Measurements from ENCODE around the gene C20orf204. TPM values are rescaled to one million over a fixed set of nuclear protein-coding genes. Genes with fewer than 3 reads are reported as not detected.

C20orf204 gene
- total and polyA plus RNA-seq, 12 donors, result 0.11 to 0.88 (median 0.45) TPM

DNA sequence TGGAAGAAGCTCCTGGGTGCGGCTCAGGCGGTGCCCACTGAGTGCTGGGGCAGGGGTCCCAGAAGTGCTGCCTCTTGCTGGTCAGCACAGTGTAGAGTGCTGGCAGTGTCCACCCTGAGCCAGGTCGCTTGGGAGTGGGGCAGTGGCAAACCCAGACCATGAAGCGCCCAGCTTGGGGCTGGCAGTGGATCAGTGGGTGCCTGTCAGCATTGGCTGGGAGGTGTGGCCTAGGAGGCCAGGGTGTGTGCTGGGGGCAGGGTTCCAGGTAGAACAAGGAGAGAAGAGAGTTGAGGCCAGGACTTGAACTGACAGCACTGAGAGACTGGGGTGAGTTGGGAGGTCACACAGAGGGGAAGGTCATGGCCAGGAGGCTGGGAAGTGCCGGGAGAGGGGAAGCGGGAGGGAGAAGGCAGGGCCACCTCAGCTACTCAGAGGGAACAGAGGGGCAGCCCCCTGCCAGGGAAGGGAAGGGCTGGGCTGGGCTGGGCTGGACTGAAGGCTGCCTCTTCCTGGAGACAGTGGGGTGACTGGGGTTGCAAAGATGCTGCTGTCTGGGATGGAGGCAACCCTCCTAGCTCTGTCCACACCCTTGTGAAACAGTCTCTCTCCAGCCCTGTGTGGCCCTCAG is 31.1 kb downstream of the C20orf204 start:
- peaks cover 0 to 22% (median 0%) of the 10 kb centered on the region in 9 donors for H3K36me3 ChIP-seq
- no peak overlapping the region for H3K4me3 ChIP-seq
- no peak for DNase-seq
- H3K4me1 ChIP-seq, result peaks cover 5 to 45% (median 24%) of the 10 kb centered on the region in 9 donors
- no peak for ATAC-seq
- TF ChIP-seq, protein P1, sequence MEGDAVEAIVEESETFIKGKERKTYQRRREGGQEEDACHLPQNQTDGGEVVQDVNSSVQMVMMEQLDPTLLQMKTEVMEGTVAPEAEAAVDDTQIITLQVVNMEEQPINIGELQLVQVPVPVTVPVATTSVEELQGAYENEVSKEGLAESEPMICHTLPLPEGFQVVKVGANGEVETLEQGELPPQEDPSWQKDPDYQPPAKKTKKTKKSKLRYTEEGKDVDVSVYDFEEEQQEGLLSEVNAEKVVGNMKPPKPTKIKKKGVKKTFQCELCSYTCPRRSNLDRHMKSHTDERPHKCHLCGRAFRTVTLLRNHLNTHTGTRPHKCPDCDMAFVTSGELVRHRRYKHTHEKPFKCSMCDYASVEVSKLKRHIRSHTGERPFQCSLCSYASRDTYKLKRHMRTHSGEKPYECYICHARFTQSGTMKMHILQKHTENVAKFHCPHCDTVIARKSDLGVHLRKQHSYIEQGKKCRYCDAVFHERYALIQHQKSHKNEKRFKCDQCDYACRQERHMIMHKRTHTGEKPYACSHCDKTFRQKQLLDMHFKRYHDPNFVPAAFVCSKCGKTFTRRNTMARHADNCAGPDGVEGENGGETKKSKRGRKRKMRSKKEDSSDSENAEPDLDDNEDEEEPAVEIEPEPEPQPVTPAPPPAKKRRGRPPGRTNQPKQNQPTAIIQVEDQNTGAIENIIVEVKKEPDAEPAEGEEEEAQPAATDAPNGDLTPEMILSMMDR (IDR thresholded peaks at IDR 0.05), result no peak
- H3K9me3 ChIP-seq, result no peaks in the 10 kb centered on the region
- H3K27me3 ChIP-seq, result no peaks in the 10 kb centered on the region
- intact Hi-C loops (cut with DNase I), result loop anchor here in 1 of 10 donors (5.0 kb wide), 1 partner anchor 85 kb away; the partner anchor contains the start of gene PRPF6
- 71 to 77% methylated on average over 6 of the region's 6 CpGs for WGBS, 2 donors
- no peak overlapping the region for H3K27ac ChIP-seq

DNA sequence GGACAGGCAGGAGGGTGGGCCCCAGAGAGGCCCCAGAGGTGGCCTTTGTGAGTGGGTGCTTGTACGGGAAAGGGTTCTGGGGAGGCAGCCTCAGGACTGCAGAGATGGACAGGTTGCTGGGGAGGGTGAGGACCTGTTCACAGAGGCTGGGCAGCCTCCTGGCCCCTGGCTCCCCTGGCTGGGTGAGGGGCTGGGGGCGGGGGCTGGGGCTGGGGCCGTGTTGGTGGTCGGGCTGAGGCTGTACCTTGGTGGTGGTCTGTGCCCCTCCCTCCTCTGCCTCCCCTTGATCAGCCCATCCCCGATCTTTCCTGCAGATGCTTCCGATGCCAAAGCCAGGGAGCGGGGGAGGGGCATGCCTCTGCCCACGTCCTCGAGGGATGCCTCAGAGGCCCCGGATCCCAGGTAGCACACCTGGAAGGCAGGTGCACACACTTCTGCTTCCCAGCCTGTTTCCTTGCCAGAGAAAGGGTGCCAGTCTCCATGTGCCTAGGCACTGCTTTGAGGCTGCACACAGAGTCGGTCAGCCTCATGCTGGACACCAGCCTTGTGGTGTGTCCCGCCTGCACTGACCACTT is 31.8 kb downstream of the C20orf204 start:
- ATAC-seq (no peak), DNase-seq (no peak)
- intact Hi-C loops (cut with DNase I), result loop anchor here in 1 of 10 donors (5.0 kb wide), 1 partner anchor 86 kb away; the partner anchor contains the start of gene PRPF6
- Histone ChIP-seq H3K27me3 (no peaks in the 10 kb centered on the region), H3K9me3 (no peaks in the 10 kb centered on the region), H3K4me1 (peaks cover 5 to 39% (median 19%) of the 10 kb centered on the region in 9 donors), H3K4me3 (no peak overlapping the region), H3K27ac (no peak overlapping the region), H3K36me3 (peaks cover 0 to 29% (median 0%) of the 10 kb centered on the region in 9 donors)
- 77 to 80% methylated on average over 12 of the region's 12 CpGs for WGBS, 2 donors
- TF ChIP-seq, protein P1 (IDR thresholded peaks at IDR 0.05), result no peak

DNA sequence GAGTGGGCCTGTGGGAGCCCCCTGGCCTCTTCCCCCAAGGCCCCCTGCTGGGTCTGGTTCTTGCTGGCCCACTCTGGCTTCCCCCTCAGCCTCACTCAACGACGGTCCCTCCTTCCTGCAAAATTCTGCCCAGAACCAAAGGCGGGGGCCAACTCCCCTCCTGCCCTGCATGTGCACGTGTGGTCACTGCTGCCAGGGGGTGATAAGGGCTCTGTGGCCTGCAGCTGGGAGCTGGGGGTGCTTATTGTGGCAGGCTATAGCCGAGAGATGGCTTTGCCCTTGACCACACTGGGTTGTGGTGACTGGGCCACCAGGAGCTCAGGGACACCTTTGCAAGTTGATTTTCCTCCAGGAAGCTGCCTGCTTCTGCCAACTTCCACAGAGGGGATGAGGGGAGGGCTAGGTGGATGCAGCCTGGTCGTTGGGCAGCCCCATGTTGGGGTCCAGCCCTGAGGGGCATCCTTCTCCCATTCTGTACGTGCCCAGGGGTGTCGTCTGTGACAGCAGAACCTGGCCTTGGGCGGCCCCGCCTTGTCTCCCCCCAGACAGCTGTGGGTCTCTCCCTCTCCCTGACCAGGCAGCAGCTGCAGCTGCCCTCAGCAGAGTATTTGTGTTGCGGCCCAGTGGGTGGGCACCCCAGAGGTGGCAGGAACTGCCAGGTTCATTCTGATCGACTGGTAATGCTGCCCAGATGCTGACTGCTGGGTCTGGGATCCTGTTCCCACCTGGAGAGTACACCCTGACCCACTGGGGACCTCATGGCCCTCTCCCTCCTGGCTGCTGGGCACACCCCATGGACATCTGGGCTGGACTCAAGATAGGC is 32.6 kb downstream of the C20orf204 start:
- Histone ChIP-seq H3K9me3 (no peaks in the 10 kb centered on the region), H3K36me3 (peaks cover 0 to 37% (median 0%) of the 10 kb centered on the region in 9 donors), H3K4me1 (peaks cover 5 to 35% (median 17%) of the 10 kb centered on the region in 9 donors), H3K27ac (no peak overlapping the region), H3K4me3 (no peak overlapping the region), H3K27me3 (no peaks in the 10 kb centered on the region)
- WGBS, 2 donors, result 79 to 81% methylated on average over 12 of the region's 12 CpGs
- ATAC-seq (no peak), DNase-seq (no peak)
- TF ChIP-seq, protein P1 (IDR thresholded peaks at IDR 0.05), result no peak
- intact Hi-C loops (cut with DNase I), result loop anchor here in 1 of 10 donors (5.0 kb wide), 1 partner anchor 86 kb away; the partner anchor contains the start of gene PRPF6

DNA sequence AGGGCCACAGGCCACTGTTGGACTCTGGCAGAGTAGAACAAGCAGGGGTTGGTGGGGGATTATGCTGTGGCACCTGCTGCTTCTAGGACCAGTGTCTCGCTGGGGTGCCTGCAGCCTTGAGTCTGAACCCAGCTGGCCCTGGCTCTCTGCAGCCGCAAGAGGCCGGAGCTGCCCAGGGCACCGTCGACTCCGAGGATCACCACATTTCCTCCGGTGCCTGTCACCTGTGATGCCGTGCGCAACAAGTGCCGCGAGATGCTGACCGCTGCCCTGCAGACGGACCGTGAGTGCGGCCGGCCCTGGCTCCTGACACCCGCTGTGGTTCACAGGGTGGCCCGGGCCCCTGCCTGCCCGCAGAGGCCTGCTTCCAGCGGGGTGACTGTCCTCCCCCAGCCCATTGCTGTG is 33.2 kb downstream of the C20orf204 start:
- ATAC-seq, result no peak
- H3K9me3 ChIP-seq, result no peaks in the 10 kb centered on the region
- TF ChIP-seq, protein P1 (IDR thresholded peaks at IDR 0.05), result no peak
- 92 to 93% methylated on average over 20 of the region's 20 CpGs for whole genome bisulfite sequencing, 2 donors
- H3K27ac ChIP-seq, result no peak overlapping the region
- no peak overlapping the region for H3K4me3 ChIP-seq
- no peak for DNase-seq
- H3K27me3 ChIP-seq, result no peaks in the 10 kb centered on the region
- peaks cover 0 to 43% (median 0%) of the 10 kb centered on the region in 9 donors for H3K36me3 ChIP-seq
- H3K4me1 ChIP-seq, result peaks cover 3 to 29% (median 11%) of the 10 kb centered on the region in 9 donors
- intact Hi-C loops (cut with DNase I), result loop anchor here in 1 of 10 donors (5.0 kb wide), 1 partner anchor 87 kb away; the partner anchor contains the start of gene PRPF6
